GM12801 (cell line): ENCODE results near the gene CENPF.

Experiments
- CTCF ChIP-seq: IDR thresholded peaks from one replicate; pipeline ENCODE4 v1.5.1; 2011; ENCODE audit warnings: control low read depth; ENCODE audit not compliant: insufficient read length; ENCODE audit errors: extremely low read depth

Gene CENPF

GRCh38 chr1:214636436-214636835, 33.4 kb downstream of the CENPF start:
- TF ChIP-seq CTCF, result no peak

GRCh38 chr1:214637125-214637524, 34.1 kb downstream of the CENPF start:
- no peak for TF ChIP-seq CTCF

GRCh38 chr1:214637722-214638458, 34.9 kb downstream of the CENPF start:
- TF ChIP-seq CTCF, result no peak

GRCh38 chr1:214638459-214638807, 35.4 kb downstream of the CENPF start:
- TF ChIP-seq CTCF, result no peak

GRCh38 chr1:214638997-214639396, 36.0 kb downstream of the CENPF start:
- no peak for TF ChIP-seq CTCF

- no peak for TF ChIP-seq CTCF
Observed at GRCh38 chr1:214640431-214641213, 37.6 kb downstream of the CENPF start.

GRCh38 chr1:214641214-214641895, 38.4 kb downstream of the CENPF start:
- TF ChIP-seq CTCF, result no peak
